HG03097 (cell line): ENCODE measurements around the gene ASIC2.

Source experiments
- ATAC-seq: cut with Tn5 transposase; IDR thresholded peaks from one replicate; pipeline ENCODE4 v1.9.1; 2021; ENCODE audit not compliant: unreplicated experiment, low FRiP score

The ASIC2 gene

GRCh38 chr17:33290253-33290652, 2.8 kb downstream of the ASIC2 start:
- ATAC-seq: no peak

- ATAC-seq: no peak
Observed at GRCh38 chr17:33288954-33289353, 4.1 kb downstream of the ASIC2 start.

- ATAC-seq: no peak
Observed at GRCh38 chr17:33287096-33287725, 5.9 kb downstream of the ASIC2 start.

- ATAC-seq: no peak
Observed at GRCh38 chr17:33285413-33285812, 7.7 kb downstream of the ASIC2 start.

- ATAC-seq: no peak
Observed at GRCh38 chr17:33284022-33284421, 9.1 kb downstream of the ASIC2 start.

GRCh38 chr17:33280162-33280943, 12.7 kb downstream of the ASIC2 start:
- no peak for ATAC-seq

- ATAC-seq: no peak
Observed at GRCh38 chr17:33277436-33278100, 15.5 kb downstream of the ASIC2 start.

- ATAC-seq: no peak
Observed at GRCh38 chr17:33273743-33274410, 19.2 kb downstream of the ASIC2 start.

GRCh38 chr17:33273271-33273670, 19.8 kb downstream of the ASIC2 start:
- no peak for ATAC-seq

- no peak for ATAC-seq
Observed at GRCh38 chr17:33272438-33272837, 20.7 kb downstream of the ASIC2 start.

GRCh38 chr17:33269337-33270060, 23.6 kb downstream of the ASIC2 start:
- no peak for ATAC-seq

- ATAC-seq: no peak
Observed at GRCh38 chr17:33267851-33268548, 25.1 kb downstream of the ASIC2 start.

GRCh38 chr17:33267271-33267790, 25.8 kb downstream of the ASIC2 start:
- ATAC-seq: no peak

- ATAC-seq: no peak
Observed at GRCh38 chr17:33266611-33267010, 26.5 kb downstream of the ASIC2 start.

GRCh38 chr17:33266116-33266515, 27.0 kb downstream of the ASIC2 start:
- no peak for ATAC-seq

GRCh38 chr17:33263396-33263795, 29.7 kb downstream of the ASIC2 start:
- ATAC-seq: no peak

- no peak for ATAC-seq
Observed at GRCh38 chr17:33262266-33263123, 30.6 kb downstream of the ASIC2 start.

- ATAC-seq: no peak
Observed at GRCh38 chr17:33261820-33262219, 31.3 kb downstream of the ASIC2 start.

GRCh38 chr17:33260638-33261037, 32.5 kb downstream of the ASIC2 start:
- ATAC-seq: no peak
